Inferior parietal cortex (tissue), 1 donor: ENCODE data around the gene PTGR3.

Experiments
- DNase-seq: peaks from one replicate; pipeline ENCODE4 v3.0.0-alpha.2; 2016; ENCODE audit errors: extremely low spot score

The PTGR3 gene

GRCh38 chr18:75235896-75236295 lies 27.0 kb upstream of the PTGR3 start:
- no peak for DNase-seq

GRCh38 chr18:75234901-75235300 lies 26.0 kb upstream of the PTGR3 start:
- DNase-seq: no peak

- no peak for DNase-seq
These were observed 22.1 kb upstream of the PTGR3 start for GRCh38 chr18:75231053-75231406.

GRCh38 chr18:75230163-75231052 lies 21.5 kb upstream of the PTGR3 start:
- no peak for DNase-seq

GRCh38 chr18:75229437-75229836 lies 20.5 kb upstream of the PTGR3 start:
- DNase-seq: no peak

- no peak for DNase-seq
These were observed 20.0 kb upstream of the PTGR3 start for GRCh38 chr18:75228967-75229366.

GRCh38 chr18:75227535-75228296 lies 18.8 kb upstream of the PTGR3 start:
- no peak for DNase-seq

GRCh38 chr18:75226956-75227316 lies 18.0 kb upstream of the PTGR3 start:
- DNase-seq: no peak

- peak; percentile 14 for DNase-seq
These were observed 17.5 kb upstream of the PTGR3 start for GRCh38 chr18:75226286-75226955.

- no peak for DNase-seq
These were observed 14.9 kb upstream of the PTGR3 start for GRCh38 chr18:75223687-75224347.

GRCh38 chr18:75222407-75222806 lies 13.5 kb upstream of the PTGR3 start:
- no peak for DNase-seq

- DNase-seq: no peak
These were observed 13.0 kb upstream of the PTGR3 start for GRCh38 chr18:75221897-75222296.

- no peak for DNase-seq
These were observed 12.5 kb upstream of the PTGR3 start for GRCh38 chr18:75221397-75221796.

GRCh38 chr18:75220551-75221355 lies 11.8 kb upstream of the PTGR3 start:
- no peak for DNase-seq

GRCh38 chr18:75219745-75220375 lies 10.9 kb upstream of the PTGR3 start:
- no peak for DNase-seq

- DNase-seq: no peak
These were observed 9.4 kb upstream of the PTGR3 start for GRCh38 chr18:75218065-75218923.

- no peak for DNase-seq
These were observed 8.2 kb upstream of the PTGR3 start for GRCh38 chr18:75216911-75217689.

GRCh38 chr18:75216212-75216910 lies 7.4 kb upstream of the PTGR3 start:
- DNase-seq: no peak
